Activated T-cell treated with anti-CD3 and anti-CD28 coated beads, Interleukin-2, amount 50 U/mL, for 4 hours (primary cell): ENCODE data around the gene BMERB1. TPM values are rescaled to one million over a fixed set of nuclear protein-coding genes. Genes with fewer than 3 reads are reported as not detected.

Experiments
- ATAC-seq, 2 donors: fragments of 200-7000 bp; cut with Tn5 transposase; one replicate each; pipeline ENCODE4 v1.10.0; 2021
- DNase-seq: peaks from one replicate; pipeline ENCODE4 v3.0.0-alpha.2; 2020
- H3K27me3 Mint-ChIP-seq: one replicate; pipeline ENCODE4 v1.8.0; 2021; ENCODE audit warnings: low read depth, mixed read lengths
- H3K36me3 Mint-ChIP-seq: one replicate; pipeline ENCODE4 v1.8.0; 2022; ENCODE audit warnings: mixed read lengths; ENCODE audit not compliant: insufficient read depth
- H3K4me1 Mint-ChIP-seq: one replicate; pipeline ENCODE4 v1.8.0; 2021; ENCODE audit warnings: low read depth, mixed read lengths
- H3K4me3 Mint-ChIP-seq: one replicate; pipeline ENCODE4 v1.8.0; 2021; ENCODE audit warnings: mild to moderate bottlenecking, moderate library complexity, mixed read lengths
- H3K9me3 Mint-ChIP-seq: one replicate; pipeline ENCODE4 v1.8.0; 2021; ENCODE audit warnings: mixed read lengths
- total RNA-seq, 3 donors: library from RNA; stranded (reverse); gene quantifications; one replicate each; pipeline ENCODE4 v1.2.1, GENCODE V29; 2021

BMERB1 gene
- total RNA-seq, 3 donors from 2014 or later = 15.4 to 20.8 (median 19.0) TPM

DNA sequence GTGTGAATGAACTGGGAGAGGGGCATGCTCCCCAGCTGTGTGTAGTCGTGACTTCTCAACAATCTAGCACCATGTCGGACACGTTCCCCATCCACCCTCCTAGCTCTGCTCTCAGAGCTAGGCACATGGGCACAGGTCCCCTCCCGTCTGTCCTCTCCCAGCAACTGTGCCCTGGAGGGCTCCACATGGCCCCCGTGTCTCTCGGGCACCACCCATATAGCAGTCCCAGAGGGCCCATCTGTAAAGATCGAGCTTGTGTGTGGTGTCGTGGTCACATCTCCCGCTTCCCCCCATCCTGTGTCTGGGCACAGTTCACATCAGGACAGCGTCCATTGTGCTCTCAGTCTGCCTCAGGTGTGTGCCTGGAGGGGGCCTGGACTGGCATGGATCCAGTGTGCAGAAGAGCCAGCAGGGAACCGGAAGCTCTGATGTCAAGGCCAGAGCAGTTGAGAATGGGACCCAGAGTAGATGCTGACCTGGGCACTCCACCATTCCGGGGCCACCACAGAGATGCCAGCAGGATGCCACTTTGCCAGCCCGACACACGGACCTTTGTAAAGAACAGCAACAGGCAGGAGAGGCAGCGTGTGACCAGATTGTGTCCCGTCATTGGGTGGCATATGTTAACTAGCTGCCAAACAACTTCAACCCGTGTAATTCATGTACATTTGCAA, 152.9 kb downstream of the BMERB1 start:
- Mint-ChIP-seq H3K27me3 (no peaks in the 10 kb centered on the region), H3K4me1 (peaks cover 30% of the 10 kb centered on the region), H3K9me3 (peaks cover 11% of the 10 kb centered on the region), H3K36me3 (peaks cover 19% of the 10 kb centered on the region), H3K4me3 (no peak overlapping the region)
- DNase-seq = no peak
- no peak for ATAC-seq

DNA sequence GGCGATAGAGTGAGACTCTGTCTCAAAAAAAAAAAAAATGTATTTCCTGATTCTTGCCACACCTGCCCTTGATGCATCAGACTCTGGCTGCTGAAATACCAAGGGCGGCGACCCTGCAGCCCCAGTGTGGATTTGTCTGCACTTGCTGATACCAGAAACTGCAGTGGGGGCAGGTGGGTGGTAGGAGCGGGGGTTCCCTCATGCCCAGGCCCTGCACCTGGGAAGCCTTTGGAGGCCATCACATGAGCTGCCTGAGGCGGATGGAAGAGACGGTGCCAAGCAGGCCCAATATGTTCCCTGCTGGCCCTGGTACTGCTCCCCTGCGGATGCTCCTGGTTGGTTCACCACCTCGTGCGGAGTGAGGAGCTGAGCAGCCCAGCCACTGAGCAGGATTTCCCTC, 157.9 kb downstream of the BMERB1 start:
- H3K4me1 Mint-ChIP-seq = peaks cover 52% of the 10 kb centered on the region
- ATAC-seq (no peak), DNase-seq (peak; percentile 23)
- peaks cover 34% of the 10 kb centered on the region for H3K36me3 Mint-ChIP-seq
- H3K9me3 Mint-ChIP-seq = no peaks in the 10 kb centered on the region
- H3K27me3 Mint-ChIP-seq = no peaks in the 10 kb centered on the region
- no peak overlapping the region for H3K4me3 Mint-ChIP-seq

DNA sequence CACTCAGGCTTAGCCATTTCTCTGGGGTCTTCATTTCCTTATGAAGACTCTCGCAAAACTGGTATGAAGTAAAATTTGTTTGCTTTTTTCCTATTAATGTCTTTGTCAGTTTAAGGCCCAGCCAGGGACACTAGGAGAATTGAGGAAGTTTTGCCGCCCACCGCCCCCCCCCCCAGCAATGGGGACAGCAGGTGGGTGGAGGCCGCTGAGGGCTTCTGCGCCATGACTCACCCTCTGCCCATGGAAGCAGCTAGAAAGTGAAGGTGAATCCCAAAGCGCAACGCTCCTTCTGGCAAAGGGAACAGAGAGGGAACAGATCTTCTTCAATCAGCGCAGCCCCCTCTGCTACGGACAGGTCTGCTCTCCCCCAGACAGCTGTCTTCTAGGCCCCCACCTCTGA, 158.8 kb downstream of the BMERB1 start:
- H3K36me3 Mint-ChIP-seq = peaks cover 37% of the 10 kb centered on the region
- H3K4me3 Mint-ChIP-seq = no peak overlapping the region
- no peaks in the 10 kb centered on the region for H3K27me3 Mint-ChIP-seq
- ATAC-seq (no peak), DNase-seq (no peak)
- H3K4me1 Mint-ChIP-seq = peaks cover 52% of the 10 kb centered on the region
- H3K9me3 Mint-ChIP-seq = no peaks in the 10 kb centered on the region

DNA sequence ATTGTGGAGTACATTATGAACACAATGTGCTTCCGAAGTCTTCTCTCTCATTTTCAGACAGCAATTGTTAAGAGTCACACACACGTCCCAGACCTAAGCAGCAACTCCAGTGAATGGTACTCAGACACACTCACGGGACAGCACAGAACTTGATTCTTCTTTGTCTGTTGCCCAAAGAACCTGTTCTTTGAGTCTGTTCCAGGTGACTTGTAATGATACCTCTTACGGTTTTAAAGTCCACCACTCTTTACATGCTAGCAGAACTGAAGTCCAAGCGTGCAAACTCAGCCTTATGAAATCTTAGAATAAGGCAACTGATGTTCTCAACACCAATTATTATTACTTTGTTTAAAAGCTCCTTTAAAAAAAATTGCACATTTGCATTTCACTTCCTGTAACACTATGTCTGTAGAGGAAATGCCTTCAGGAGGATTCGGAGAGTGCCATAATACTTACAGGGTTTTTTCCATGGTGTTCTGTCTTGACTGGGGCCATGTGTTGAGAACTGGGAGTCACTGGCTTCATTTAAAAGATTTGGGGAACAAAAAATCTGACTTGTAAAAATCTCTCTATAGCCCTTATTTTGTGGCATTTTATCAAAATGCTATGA, 160.4 kb downstream of the BMERB1 start:
- no peak for DNase-seq
- no peaks in the 10 kb centered on the region for H3K9me3 Mint-ChIP-seq
- H3K4me3 Mint-ChIP-seq = no peak overlapping the region
- no peaks in the 10 kb centered on the region for H3K27me3 Mint-ChIP-seq
- peaks cover 46% of the 10 kb centered on the region for H3K4me1 Mint-ChIP-seq
- no peak for ATAC-seq
- H3K36me3 Mint-ChIP-seq = peaks cover 47% of the 10 kb centered on the region

DNA sequence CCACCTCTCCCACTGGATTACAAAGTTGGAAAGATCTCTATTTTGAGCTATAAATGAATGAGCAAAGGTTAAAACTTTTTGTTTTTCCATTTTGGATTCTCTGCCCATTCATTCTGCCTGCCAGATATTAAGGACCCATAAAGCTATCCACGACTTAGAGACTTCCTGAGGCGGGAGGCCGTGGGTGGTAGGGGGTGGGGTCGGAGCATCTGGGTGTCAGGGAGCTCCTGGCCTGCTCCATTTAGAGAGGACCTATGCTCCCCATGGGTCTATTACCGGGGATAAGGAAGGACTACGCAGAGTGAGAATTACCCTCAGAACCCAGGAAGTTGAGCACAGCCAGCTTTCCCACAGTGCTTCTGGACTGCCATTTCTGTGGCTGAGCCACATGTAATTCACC, 162.7 kb downstream of the BMERB1 start:
- Mint-ChIP-seq H3K9me3 (no peaks in the 10 kb centered on the region), H3K4me1 (peaks cover 27% of the 10 kb centered on the region), H3K4me3 (no peak overlapping the region), H3K36me3 (peaks cover 65% of the 10 kb centered on the region), H3K27me3 (no peaks in the 10 kb centered on the region)
- no peak for ATAC-seq
- DNase-seq = no peak

DNA sequence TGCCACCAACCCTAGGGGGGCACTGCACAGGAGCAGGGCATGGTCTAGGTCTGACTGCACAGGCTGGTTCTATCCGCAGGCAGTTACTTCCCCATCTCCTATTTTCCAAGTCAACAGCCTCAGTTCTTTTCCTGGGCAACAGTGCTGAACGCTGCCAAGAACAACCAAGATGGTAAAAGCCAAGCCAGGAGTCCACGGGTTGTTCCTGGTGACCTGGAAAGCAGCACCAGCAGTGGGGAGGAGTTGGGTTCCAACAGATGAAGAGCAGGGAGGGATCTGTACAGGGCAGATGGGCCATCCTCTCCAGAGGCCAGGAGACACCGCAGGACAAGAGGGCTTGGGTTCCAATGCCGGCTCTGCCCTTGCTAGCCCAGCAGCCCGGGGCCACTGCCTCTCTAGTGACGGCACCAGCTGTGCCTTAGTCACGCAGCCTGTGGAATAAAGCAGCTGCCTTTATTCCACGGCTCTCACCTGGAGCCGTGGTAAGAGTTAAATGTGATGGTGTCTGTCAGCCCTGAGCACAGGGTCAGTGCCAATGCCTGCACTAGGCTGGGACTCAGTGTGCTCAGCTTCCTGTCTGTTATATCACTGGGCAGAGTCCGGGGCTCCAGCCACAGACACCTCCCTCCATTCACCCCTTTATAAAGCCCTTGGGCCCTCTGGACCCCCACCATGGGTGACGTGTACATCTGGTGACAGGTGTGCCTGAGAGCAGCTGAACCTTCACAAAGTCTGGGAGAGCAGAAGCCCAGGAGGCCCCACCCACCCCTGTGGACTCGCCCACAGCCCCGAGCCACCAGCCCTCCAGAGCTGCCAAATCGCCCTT, 163.6 kb downstream of the BMERB1 start:
- DNase-seq (no peak), ATAC-seq (peak in 1 of 2 donors; percentile 13)
- H3K9me3 Mint-ChIP-seq = no peaks in the 10 kb centered on the region
- no peaks in the 10 kb centered on the region for H3K27me3 Mint-ChIP-seq
- H3K36me3 Mint-ChIP-seq = peaks cover 71% of the 10 kb centered on the region
- H3K4me1 Mint-ChIP-seq = peaks cover 20% of the 10 kb centered on the region
- no peak overlapping the region for H3K4me3 Mint-ChIP-seq

DNA sequence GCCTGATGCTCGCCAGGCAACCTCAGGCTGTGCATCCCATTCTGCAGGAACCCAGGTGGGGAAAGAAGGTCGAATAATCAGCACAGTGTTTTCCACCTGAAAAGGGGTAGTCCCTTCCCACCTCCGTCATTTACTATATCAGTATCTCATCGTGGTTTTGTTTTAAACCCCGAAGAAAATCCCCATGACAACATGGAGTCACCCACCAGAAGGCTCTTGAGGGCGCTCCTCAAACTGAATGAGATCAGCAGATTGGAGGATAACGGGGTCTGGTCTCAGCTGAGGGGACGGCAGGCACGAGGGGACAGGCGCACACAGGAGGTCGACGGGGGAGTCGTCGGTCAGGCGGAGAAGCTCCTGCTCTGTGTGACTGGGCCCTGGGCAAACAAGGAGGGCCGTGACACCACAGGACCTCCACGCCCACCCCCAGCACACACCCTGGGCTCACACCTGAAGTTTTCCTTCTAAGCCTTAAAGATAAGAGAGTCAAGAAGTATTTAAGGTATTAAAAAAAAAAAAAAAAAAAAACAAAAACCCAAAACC, 164.3 kb downstream of the BMERB1 start:
- peak; percentile 50 to 53 for ATAC-seq
- no peak overlapping the region for H3K4me3 Mint-ChIP-seq
- no peak for DNase-seq
- peaks cover 70% of the 10 kb centered on the region for H3K36me3 Mint-ChIP-seq
- H3K9me3 Mint-ChIP-seq = no peaks in the 10 kb centered on the region
- H3K4me1 Mint-ChIP-seq = peaks cover 15% of the 10 kb centered on the region
- H3K27me3 Mint-ChIP-seq = no peaks in the 10 kb centered on the region

DNA sequence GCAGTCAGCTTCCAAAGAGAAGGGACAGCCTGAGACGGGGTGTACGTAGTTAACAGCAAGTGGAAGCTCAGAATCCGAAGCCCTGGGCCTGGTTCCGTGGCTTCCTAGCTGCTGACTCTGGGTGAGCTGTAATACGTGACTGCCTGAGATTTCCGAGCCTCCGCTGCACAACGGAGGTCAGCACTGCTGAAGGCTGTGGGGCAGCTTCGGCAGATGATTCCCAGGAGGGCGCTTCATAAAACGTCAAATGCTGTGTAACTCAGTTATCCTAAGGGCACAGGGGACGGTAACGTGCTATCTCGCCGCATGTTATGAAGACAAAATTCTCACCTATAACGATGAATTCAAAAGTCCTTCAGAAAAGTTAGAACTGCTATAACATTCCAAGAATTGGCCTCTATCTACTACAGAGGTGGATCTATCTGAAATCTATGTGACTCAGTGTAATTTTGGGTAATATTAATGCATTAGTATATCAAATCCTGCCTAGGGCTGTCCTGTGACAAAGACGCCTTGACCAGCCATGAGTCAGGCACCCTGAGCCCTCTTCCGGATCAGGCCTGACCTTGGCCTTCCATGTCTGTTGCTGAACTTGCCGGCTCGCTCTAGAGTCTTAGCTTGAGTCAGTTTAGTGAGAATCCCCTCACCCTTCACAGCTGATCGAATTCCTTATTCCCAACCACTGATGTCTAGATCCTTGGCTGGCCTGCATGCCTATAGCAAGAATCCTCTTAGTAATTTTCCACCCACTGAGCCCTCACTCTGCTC, 165.1 kb downstream of the BMERB1 start:
- no peak overlapping the region for H3K4me3 Mint-ChIP-seq
- ATAC-seq = no peak
- no peaks in the 10 kb centered on the region for H3K27me3 Mint-ChIP-seq
- no peaks in the 10 kb centered on the region for H3K9me3 Mint-ChIP-seq
- no peak for DNase-seq
- H3K36me3 Mint-ChIP-seq = peaks cover 68% of the 10 kb centered on the region
- peaks cover 12% of the 10 kb centered on the region for H3K4me1 Mint-ChIP-seq

DNA sequence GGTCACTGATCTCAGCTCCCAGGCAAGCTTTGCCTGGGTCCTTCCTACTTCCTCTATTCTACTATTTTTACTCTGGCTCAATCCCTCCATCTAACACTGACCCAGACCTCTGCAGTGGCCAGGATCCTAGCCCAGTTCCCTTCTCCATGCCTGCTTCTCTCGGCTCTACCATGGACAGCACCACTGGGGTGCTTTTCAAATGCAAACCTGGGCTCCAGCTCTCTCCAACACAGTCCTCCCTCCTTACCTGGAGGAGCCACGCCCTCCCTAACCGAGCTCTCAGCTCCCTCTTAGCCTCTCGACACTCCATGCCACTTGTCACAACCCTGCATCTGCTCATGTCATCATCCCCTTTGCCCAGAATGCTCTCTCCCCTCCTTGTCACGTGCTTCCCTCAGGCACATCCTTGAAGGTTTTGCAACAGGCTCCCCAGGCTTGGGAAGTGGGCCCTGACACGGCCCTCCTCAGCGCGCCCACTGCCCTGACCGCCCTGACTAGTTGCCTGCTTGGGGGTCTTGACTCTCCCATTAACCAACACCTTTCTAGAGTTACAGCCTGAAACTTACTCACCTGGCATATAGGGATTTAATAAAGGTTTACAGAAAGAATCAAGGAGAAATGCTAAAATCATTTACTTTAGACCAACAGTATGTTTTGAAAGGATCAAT, 167.0 kb downstream of the BMERB1 start:
- peaks cover 3% of the 10 kb centered on the region for H3K4me1 Mint-ChIP-seq
- ATAC-seq (no peak), DNase-seq (no peak)
- H3K4me3 Mint-ChIP-seq = no peak overlapping the region
- H3K9me3 Mint-ChIP-seq = no peaks in the 10 kb centered on the region
- H3K27me3 Mint-ChIP-seq = no peaks in the 10 kb centered on the region
- peaks cover 57% of the 10 kb centered on the region for H3K36me3 Mint-ChIP-seq

DNA sequence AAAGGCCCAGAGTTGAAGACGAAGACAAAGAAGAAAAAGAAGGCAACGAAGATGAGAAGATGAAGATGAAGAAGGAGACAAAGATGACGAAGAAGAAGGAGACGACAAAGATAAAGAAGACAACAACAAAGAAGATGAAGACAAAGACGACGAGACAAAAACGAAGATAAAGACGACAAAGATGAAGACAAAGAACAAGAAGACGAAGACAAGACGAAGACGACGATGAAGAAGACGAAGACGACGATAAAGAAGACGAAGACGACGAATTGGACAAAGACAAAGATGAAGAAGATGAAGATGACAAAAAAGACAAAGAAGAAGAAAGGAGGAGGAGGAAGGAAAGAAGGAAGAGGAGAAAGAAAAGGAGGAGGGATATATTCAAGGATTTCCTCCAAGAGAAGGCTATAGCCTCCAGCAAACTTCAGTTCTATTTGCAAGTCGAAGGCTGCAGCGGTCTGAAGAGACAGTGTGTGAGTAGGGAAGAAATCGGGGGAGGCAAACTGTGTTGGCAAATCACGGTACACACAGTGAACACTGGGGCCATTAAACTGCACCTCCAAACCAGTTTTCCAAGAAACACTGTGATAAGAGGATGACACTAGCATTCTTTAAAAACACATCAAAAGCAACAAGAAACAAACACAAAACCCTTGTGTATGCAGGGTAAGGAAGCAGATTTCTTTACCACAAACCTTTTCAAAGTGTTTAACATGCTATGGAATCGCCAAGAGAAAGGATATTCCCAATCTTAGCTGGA, 168.1 kb downstream of the BMERB1 start:
- Mint-ChIP-seq H3K27me3 (no peaks in the 10 kb centered on the region), H3K9me3 (no peaks in the 10 kb centered on the region), H3K4me3 (no peak overlapping the region), H3K4me1 (peaks cover 3% of the 10 kb centered on the region), H3K36me3 (peaks cover 64% of the 10 kb centered on the region)
- ATAC-seq = no peak
- DNase-seq = no peak

DNA sequence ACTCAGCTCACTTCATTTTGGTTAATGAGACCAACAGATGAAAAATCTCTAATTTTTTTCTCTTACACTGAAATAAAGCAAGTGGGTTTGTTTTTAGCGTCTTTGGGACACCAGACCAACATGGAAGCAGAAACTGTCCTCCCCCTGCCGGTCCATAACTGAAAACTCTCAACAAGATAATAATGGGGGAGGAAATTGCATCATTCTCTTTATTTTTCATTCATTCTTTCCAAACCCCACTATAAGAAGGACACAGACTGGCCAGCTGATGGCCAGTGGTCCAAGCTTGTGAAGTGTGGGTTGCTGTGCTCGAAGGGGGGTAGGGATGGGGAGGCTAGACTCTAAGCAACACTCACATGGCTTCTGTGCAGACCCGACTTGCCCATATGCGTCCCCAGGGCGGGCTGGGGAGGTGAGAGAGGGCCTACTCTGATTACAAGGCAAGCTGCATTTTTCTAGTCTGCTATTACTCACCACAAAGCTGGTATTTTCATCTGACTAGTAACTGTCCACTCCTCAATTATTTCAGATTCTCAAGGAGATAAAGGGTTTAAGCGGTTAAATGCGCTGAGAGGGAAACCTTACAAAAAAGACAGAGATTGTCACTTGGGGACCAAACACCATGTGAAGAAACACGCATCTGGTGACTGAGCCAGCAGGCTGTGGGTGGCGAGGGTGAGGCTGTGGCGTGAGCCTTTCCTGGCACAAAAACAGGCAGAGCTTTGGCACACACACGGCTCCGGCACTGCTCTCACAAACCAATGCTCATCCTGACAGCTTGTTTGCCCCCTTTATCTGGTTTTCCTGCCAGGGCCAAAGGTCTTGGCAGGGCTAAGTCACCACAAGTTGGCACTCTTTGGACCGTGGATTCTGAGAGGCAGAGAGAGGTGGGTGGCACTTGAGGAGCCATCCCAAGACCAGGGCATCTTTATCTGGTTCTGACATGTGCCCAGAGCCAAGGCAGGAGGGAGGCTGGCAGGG, 170.4 kb downstream of the BMERB1 start:
- no peak overlapping the region for H3K4me3 Mint-ChIP-seq
- no peaks in the 10 kb centered on the region for H3K27me3 Mint-ChIP-seq
- H3K4me1 Mint-ChIP-seq = no peaks in the 10 kb centered on the region
- ATAC-seq (no peak), DNase-seq (no peak)
- H3K9me3 Mint-ChIP-seq = no peaks in the 10 kb centered on the region
- H3K36me3 Mint-ChIP-seq = peaks cover 62% of the 10 kb centered on the region

DNA sequence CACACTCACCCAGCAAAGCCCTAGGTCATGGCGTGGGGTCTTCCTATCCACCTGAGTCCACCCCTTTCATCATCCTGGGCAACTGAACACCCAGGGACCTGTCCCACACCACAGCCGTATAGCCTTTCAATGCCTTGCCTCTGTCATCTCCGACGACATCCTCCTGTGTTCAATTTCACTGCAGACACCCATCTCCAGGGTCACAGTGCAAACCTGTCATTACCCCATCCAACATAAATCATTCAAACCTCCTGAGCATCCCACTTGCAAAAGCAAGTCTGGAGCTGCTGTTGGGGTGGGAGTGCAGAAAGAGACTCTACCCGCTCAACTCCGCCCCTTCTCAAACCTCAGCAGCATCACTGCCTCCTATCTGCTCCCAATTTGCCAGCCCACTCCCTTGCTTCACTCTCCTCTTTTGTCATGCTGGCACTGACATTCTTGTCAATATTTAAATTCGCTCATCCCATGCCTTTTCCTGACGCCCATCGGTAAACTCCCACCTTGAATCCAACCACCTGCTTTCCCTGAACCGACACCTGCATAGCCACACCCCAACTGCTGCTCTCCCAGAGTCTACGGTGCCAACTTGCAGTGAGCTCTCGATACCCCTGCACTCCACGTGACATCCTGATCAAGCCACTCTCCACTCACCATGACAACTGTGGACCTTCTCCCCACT, 171.6 kb downstream of the BMERB1 start:
- ATAC-seq (no peak), DNase-seq (no peak)
- no peaks in the 10 kb centered on the region for H3K9me3 Mint-ChIP-seq
- H3K36me3 Mint-ChIP-seq = peaks cover 64% of the 10 kb centered on the region
- no peaks in the 10 kb centered on the region for H3K27me3 Mint-ChIP-seq
- H3K4me3 Mint-ChIP-seq = no peak overlapping the region
- peaks cover 1% of the 10 kb centered on the region for H3K4me1 Mint-ChIP-seq
